Fibroblast of skin of scalp (primary cell): ENCODE results near the gene ZSCAN23. TPM values are rescaled to one million over a fixed set of nuclear protein-coding genes. Genes with fewer than 3 reads are reported as not detected.
"Not testable (repeated sequence)": the region's sequence is repeated elsewhere in the genome, so short reads cannot be mapped to it uniquely, and the experiment has no call there.

ENCODE experiments used
- DNase-seq: peaks from one replicate; pipeline ENCODE4 v3.0.0-alpha.2; 2013
- polyA plus RNA-seq, 2 experiments: library from polyadenylated mRNA; unstranded; fragments of 120-200 nt; gene quantifications; one replicate each; pipeline ENCODE4 v1.2.1, GENCODE V29; 2013; ENCODE audit not compliant: insufficient read length in 2 of 2

The ZSCAN23 gene
- polyA plus RNA-seq (2013, experiment 1 of 2; ENCODE audit: insufficient read length), result 1.7 TPM
- polyA plus RNA-seq (2013, experiment 2 of 2; ENCODE audit: insufficient read length), result 1.7 TPM

GRCh38 chr6:28443112-28443773 is at the start of gene ZSCAN23:
ZSCAN23 (minus strand) TSS chr6:28443491; CDS start chr6:28436266, 7,225 bp downstream.
- DNase-seq, result peak; percentile 86

DNA sequence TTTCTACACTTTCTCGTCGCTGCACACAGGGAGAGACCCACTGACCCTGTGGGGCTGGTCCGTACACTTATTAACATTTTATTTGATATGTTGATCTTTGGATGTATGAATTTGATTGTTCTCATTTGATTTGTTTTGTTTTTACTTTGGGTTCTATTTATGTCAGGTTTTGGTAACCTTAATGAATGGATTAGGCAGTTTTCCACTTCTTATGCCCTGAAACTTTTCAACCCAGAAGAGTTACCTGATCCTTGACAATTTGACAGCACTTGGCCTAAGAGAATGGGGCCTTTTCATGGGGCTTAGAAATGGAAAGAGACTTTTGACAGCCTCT is 48.7 kb upstream of the ZSCAN23 start:
- no peak for DNase-seq

DNA sequence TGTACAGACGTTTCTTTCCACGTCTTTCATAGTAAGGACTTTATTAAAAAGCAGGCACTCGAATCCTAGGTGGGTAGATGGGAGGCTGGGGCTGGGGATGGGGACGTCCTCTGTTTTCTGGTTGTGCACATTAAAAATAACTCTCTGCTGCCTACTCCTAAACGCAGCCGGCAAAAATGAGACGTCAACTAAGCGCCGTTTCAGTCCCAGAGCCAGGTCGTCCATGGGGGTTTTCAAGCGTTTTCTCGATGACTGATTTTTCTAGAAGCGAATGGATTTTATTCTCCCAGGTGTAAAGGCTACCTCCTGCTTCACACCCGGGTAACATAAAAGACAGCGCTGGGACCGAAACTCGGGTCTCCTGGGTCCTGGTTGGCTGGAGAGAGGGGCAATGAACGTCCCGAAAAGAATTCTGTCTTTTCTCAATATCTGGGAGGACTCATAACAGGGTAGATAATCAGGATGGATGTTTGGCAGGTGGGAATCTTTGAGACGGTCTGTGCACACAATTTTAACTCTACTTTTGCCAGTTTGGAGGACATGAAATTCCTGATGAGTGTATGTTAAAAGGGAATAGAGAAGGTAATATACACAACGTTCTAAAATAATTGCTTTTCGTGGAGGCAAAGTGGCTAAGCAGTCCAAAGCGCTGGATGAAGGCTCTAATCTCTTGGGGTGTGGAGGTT is 47.1 kb upstream of the ZSCAN23 start:
- DNase-seq, result peak; percentile 13

DNA sequence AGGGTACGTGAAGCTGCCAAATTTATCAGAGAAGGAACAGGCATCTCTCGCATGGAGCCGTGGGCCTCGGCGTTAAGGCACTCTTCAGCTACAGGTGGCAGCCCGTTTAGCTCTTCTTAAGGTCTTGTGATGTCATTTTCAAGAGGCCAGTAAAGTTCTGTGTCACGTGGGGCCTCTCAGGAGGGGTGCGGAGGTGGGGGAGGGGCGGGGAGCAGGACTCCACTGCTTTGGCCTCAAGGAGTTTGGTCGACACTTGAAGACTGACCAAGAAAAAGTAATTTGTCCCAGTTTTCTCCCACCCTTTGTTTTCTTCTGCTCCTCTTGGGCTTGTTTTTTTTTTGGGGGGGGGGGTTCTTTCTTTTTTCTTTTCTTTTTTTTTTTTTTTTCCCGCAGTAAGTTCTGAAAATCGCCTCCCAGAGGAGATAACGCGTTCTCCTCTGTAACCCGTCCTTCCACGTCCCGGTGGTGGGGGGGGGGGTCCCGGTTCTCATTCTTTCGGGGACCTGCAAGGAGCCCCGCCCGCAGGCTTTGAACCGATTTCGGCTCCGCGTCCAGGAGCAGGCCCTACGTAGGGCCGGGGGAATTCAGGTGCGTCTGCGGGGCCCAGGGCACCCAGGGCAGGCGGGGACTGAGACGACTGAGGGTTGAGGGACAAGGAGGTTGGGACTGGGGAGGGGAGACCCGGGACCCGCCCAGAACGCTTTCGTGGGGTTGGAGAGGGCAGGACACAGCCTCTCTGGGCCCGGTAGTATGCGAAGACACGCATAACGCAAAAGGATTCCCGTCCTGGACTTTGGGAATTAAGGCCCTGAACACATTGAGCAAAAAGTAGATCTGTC is 46.3 kb upstream of the ZSCAN23 start:
- DNase-seq, result peak; percentile 78

GRCh38 chr6:28488916-28489365 is 45.6 kb upstream of the ZSCAN23 start:
- DNase-seq, result peak; percentile 83

GRCh38 chr6:28486988-28487742 is 43.9 kb upstream of the ZSCAN23 start:
- DNase-seq, result no peak

DNA sequence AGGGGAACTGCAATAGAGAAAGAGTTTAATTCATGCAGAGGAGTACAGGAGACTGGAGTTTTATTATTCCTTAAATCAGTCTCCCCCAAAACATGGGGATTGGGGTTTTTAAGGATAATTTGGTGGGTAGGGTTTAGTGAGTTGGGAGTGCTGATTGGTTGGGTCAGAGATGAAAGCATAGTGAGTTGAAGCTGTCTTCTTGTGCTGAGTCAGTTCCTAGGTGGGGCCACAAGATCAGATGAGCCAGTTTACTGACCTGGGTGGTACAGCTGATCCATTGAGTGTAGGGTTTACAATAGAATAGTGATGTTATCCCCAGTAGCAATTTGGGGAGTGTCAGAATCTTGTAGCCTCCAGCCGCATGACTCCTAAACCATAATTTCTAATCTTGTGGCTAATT is 43.2 kb upstream of the ZSCAN23 start:
- no peak for DNase-seq

GRCh38 chr6:28485482-28485881 is 42.2 kb upstream of the ZSCAN23 start:
- DNase-seq, result no peak

DNA sequence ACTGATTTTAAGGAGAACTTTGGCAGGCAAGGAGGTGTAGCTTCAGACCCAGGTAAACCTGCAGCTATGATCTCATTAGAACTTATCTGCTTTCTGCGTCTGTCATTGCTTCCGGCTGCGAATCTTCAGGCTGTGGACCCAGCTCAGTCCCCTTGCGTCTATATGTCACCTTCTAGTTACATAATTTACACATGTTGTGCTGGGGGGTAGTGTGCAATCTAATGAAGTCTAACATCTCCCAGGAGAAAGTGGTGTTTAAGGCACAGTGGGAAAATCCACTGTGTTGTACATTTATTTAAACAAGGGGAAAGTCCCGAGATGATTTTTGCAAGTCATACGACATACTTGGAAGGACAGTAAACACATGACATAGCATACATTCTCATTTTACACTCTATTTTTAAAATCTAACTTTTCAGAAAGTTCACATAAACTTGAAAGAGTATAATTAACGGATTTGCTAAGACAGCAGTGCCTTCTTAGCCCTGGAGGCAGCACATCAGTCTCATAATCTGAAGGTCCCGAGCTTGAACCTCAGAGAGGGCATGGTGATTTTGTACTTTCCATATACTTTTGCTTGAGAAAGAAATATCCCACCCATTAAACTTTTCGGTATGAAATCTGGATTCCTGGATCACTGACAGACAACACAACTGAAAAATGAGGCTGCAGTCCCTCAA is 37.1 kb upstream of the ZSCAN23 start:
- no peak for DNase-seq

DNA sequence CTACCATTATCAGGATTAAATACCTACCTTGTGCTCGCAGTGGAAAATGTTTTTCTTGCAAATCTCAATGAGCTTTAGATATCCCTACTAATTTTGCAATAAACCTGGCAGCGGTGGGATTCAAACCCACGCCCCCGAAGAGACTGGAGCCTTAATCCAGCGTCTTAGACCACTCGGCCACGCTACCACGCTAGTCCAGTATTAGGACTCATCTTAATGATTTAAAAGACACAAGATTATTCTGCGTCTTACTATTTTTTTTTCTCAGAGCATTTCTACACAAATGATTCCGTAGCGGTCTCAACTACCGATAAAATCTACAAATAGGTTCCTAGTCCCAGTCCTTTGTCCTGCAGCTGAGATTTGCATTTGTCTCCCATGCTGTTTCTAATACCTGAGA is 35.2 kb upstream of the ZSCAN23 start:
- DNase-seq, result no peak

DNA sequence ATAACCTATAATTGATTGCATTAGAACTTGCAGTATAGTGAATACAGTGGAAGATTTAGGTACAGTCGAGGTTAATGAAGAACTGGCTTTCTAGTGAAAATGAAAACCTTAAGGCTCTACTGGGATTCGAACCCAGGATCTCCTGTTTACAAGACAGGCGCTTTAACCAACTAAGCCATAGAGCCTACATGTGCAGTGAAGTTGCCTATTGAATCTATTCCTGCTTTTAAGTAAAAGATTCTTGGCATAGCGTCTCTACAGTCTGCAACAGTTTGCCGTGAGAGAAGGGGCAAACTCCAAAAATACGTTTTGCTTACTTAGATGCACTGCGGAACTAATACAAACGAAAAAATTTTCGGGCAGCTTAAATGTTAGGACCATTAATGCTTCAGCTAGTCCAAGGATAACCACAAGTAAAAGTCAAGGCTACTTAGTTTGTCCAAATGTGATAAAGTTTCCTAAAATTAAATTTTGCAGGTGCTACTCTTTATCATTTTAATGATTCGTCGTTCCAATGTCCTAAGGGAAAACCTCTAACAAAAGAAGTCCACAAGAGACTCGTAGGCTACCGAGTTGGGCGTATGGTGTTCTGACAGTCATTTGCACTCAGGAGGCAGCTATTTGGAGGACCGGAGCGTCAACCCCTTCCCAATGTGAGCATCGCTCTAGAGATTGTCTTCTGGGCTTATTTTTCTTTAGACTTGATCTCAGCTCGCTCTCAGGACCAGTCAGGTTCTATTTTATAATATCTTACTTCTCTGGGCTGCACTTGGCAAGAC is 31.3 kb upstream of the ZSCAN23 start:
- peak; percentile 88 for DNase-seq

- DNase-seq, result not testable (repeated sequence)
Measured at GRCh38 chr6:28469153-28469745, 26.0 kb upstream of the ZSCAN23 start.

GRCh38 chr6:28468056-28468455 is 24.8 kb upstream of the ZSCAN23 start:
- no peak for DNase-seq

DNA sequence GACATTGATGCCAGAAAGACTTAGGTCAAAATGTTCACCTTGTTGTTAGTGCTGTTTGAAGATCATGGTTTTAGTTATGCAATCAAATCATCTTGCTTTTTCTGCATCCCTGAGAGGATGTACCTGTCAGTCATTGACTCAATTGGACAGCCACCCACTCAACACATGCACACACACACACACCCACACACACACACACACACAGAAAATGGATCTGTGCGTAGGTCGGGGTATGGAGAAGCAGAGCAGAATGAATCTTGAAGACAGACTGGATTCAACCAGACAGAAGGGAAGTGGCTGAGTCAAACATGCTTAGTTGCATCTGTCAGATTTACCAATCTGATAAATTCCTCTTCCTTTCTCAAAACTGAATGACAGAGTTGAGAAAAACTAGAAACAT is 19.1 kb upstream of the ZSCAN23 start:
- no peak for DNase-seq

GRCh38 chr6:28458568-28458967 is 15.3 kb upstream of the ZSCAN23 start:
- DNase-seq, result no peak

DNA sequence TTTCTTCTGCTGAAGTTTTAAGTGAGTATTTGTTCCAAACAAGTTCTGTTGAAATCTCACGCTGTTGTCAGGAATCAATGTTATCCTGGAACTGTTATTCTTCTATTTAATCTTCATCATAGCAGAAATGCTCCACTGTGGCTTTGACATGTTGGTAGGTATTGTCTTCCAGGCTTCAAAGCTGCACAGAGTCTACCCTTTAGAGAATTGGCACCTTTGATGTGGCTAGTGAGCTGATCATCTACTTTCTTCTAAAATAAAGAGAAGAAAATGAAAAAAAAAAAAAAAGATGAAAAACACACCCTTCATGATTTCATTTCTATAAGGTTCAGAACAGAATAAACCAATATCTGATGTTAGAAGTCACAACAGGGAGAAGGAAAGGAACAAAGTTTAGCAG is 5.8 kb upstream of the ZSCAN23 start:
- no peak for DNase-seq

DNA sequence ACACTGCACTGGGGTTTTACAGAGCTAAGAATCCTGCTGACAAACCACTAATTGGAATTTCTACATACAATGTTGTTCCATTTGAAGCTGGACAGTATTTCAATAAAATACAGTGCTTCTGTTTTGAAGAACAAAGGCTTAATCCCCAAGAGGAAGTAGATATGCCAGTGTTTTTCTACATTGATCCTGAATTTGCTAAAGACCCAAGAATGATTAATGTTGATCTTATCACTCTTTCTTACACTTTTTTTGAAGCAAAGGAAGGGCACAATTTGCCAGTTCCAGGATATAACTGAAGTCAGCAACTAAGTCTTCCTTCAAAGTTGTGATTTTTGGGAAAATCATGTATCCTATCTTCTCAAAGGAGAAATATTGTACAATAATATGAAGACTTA is 4.2 kb upstream of the ZSCAN23 start:
- not testable (repeated sequence) for DNase-seq

DNA sequence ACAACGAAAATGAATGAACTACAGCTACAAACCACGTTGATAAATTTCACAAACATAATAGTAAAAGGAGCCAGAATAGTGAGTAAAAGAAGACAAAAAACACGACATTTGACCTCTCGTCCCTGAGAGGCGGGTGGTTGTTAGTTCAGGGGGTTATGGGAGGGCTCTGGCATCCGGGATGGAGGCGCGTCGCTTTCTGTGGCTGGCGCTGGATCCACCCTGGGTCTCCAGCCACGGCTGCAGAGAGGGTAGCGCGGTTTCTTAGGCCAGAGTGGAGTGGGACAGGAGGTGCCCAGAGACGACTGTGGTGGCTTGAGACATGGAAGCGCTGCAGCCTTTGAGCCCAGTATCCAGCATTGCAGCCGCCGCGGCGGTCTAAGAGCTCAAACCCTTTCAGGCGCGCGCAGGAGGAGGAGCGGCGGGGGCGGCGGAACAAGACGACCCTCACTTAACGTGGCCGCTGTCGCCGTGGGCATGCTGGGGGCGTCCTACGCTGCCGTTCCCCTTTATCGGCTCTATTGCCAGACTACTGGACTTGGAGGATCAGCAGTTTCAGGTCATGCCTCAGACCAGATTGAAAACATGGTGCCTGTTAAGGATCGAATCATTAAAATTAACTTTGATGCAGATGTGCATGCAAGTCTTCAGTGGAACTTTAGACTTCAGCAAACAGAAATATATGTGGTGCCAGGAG is 3.7 kb upstream of the ZSCAN23 start:
- peak; percentile 3 for DNase-seq

DNA sequence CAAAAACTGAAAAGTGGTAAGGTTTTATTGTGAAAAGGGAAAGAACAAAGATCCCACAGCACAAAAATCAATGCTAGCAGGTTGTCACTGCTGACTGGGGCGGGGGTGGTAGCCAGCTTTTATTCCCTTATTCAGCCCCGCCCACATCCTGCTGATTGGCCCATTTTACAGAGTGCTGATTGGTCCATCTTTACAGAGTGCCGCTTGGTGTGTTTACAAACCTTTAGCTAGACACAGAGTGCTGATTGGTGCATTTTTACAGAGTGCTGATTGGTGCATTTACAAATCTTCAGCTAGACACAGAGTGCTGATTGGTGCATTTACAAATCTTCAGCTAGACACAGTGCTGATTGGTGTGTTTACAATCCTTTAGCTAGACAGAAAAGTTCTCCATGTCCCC is 1.5 kb upstream of the ZSCAN23 start:
- peak; percentile 8 for DNase-seq

DNA sequence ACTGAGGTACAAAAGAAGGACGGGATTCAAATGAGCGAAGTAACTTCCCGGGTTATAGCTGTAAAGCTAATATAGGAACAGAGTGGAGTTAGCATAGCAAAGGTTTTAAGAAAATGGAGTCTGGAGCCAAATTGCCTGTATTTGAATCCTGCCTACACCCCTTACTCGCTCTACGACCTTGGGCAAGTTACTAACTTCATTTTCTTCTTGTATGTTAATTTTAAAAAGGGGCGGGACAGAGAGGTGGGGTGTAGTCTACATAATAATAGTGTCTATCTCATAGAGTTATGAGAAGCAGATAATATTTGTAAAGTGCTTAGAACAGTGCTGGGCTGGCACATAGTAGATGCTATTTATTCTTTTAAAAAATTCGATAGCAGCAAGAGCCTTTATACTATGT is 705 bp downstream of the ZSCAN23 start:
- no peak for DNase-seq
